ENCODE measurements around the gene MAD1L1.

The MAD1L1 gene

DNA sequence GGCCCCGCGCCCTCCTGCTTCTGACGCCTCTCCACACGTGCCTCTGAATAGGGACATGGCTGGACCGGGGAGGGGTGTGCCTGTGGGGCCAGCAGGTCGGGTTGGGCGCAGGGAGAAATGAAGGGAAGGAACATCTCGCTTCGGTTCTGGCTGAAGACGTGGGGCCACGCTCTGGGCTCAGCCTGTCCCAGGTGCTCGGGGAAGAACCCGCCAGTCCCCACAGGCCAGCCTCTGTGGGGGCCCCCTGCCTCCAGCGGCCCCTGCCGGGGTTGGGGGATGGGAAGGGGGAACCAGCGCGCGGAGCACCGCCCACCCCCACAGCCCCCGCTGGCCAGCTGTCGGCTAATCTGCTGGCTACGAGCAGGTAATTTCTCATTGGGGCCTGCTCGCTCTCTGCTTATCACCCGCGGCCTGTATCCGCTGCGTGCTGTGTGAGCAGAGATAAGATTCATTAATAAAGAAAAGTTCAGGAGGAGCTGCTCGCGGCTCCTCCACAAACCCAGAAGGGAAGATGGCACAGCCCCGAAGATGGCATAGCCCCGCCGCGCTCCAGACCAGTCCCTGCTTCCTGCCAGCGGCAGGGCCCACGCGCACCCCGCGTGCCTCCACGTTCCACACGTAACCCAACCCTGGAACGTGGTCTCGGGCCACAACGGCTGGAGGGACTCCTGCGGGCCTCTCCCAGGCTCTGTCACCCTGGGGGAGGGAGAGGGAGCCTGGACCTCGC lies 376.4 kb downstream of the MAD1L1 start:
- TF ChIP-seq, protein P1, sequence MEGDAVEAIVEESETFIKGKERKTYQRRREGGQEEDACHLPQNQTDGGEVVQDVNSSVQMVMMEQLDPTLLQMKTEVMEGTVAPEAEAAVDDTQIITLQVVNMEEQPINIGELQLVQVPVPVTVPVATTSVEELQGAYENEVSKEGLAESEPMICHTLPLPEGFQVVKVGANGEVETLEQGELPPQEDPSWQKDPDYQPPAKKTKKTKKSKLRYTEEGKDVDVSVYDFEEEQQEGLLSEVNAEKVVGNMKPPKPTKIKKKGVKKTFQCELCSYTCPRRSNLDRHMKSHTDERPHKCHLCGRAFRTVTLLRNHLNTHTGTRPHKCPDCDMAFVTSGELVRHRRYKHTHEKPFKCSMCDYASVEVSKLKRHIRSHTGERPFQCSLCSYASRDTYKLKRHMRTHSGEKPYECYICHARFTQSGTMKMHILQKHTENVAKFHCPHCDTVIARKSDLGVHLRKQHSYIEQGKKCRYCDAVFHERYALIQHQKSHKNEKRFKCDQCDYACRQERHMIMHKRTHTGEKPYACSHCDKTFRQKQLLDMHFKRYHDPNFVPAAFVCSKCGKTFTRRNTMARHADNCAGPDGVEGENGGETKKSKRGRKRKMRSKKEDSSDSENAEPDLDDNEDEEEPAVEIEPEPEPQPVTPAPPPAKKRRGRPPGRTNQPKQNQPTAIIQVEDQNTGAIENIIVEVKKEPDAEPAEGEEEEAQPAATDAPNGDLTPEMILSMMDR (conservative IDR thresholded peaks at IDR 0.05; ENCODE audit: control insufficient read depth, insufficient read depth, low read depth, low read length): no peak
- no peak overlapping the region for H3K4me3 ChIP-seq (ENCODE audit: control insufficient read depth, low read depth, low read length)
- DNase-seq (ENCODE audit: low read depth): no peak

DNA sequence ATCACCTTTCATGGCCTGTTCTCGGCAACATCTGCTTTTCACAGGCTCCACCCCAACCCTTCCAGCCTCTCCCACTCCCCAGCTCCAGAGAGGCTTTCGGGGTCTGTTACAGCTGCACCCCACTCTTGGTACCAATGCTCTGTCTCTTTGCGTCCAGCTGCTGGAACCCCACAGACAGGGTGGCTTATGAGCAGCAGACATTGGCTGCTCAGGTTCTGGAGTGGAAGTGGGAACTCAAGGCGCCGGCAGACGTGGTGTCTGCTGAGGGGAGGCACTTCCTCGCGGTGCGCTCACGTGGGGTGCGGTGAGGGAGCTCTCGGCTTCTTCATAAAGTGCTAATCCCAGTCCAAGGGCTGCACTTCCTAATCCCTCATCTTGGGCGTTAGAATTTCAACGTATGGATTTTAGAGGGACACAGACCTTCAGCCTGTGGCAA lies 377.0 kb downstream of the MAD1L1 start:
- DNase-seq (ENCODE audit: low read depth): no peak
- TF ChIP-seq, protein P1 (conservative IDR thresholded peaks at IDR 0.05; ENCODE audit: control insufficient read depth, insufficient read depth, low read depth, low read length): no peak
- H3K4me3 ChIP-seq (ENCODE audit: control insufficient read depth, low read depth, low read length): no peak overlapping the region

DNA sequence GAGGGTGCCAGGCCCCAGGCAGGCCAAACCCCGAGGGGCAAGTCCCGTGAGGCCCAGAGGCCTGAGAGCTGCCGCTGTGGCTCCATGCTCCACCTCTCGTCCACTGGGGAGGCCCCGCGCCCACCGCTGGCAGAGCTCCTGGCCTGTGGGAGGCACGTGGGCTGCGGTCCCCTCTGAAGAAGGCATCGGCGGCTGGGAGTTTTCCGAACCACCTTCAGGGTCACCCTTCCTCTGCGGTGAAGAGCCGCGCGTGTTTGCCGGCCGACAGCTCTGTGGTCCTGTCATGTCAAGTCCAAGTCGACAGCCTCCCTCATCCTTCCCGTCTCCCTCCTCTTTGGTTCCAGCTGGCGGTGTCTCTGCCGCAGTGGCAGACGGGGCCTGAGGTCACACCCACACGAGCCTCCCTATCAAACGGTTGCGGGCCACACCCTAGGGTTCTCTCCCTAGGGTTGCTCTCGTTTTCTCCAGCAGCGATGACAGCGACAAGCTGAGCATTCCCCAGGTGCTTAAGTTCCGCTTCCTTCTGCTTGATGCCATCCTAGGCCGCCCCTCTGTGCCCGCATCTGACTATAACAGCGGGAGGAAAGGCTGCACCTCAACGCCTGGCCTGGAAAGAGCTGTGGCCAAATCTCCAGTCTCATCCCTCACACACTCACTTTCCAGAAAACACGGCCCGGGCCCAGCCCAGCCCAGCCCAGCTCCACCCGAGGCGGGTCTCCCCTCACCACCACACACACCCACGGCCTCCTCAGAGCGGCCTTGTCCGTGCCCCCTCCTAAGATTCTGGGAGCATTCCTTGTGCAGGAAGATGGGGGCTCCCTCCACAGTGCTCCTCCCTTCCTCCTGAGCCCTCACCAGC lies 377.6 kb downstream of the MAD1L1 start:
- TF ChIP-seq, protein P1 (conservative IDR thresholded peaks at IDR 0.05; ENCODE audit: control insufficient read depth, insufficient read depth, low read depth, low read length): no peak
- no peak overlapping the region for H3K4me3 ChIP-seq (ENCODE audit: control insufficient read depth, low read depth, low read length)
- no peak for DNase-seq (ENCODE audit: low read depth)

DNA sequence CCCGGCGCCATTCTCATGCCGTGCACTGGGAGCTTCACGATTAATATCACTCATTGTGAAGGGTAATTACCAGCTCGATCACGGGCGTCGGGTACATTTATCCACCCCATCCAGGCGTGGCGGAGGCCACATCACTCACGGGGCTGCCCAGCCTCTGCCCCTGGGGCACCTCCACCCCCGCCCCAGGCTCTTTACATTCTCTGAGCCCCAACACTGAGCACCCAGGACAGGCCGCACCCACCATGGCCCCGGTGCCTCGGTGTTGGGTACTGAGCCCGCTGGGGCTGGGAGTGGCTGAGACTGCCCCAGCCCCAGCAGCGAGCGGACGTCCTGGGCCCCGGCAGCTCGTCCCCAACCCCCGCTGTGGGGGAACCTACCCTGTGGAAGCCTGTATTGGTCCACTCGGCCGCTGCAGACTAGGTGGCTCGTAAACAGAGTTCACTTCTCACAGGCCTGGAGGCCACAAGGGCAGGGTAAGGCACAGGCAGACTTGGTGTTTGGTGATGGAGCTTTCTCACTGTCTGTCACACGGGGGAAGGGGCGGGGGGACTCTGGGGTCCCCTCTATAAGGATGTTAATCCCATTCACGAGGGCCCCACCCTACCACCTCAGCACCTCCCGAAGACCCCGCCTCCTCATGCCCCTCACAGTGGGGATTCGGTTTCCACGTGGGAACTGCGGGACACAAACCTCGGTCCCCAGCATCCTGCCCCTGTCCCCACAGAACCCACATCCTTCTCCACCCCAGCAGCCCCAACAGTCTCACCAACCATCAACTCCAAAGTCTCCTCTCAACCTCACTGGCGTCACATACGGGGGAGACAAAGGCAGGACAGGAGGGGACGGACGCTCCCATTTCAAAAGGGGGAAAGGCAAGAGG lies 378.5 kb downstream of the MAD1L1 start:
- DNase-seq (ENCODE audit: low read depth): no peak
- H3K4me3 ChIP-seq (ENCODE audit: control insufficient read depth, low read depth, low read length): no peak overlapping the region
- TF ChIP-seq, protein P1 (conservative IDR thresholded peaks at IDR 0.05; ENCODE audit: control insufficient read depth, insufficient read depth, low read depth, low read length): no peak

DNA sequence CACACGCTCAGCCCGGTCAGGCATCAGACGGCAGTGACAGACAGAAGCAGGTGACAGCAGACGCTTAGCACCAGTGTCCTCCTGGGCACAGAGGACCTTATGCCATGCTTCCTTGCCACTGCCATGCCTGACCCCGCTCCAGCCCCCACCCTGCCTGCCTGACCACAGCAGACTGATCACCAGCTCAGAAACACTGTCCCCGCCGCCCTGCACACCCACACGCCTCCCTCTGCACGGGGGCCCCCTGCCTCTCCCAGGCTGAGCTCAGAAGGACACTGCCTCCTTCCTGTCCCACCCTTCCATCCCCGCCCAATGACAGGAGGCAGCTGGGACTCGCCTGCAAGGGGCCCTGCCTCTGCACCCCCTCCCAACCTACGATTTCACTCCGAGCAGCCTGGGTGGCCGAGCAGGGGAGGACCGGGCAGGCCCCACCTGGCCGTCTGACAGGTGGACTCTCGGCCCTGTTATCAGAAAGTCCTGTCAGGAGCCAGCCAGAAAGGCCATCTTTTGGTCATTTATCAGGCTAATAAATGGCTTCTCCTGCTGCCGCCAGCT lies 379.2 kb downstream of the MAD1L1 start:
- H3K4me3 ChIP-seq (ENCODE audit: control insufficient read depth, low read depth, low read length): no peak overlapping the region
- DNase-seq (ENCODE audit: low read depth): no peak
- TF ChIP-seq, protein P1 (conservative IDR thresholded peaks at IDR 0.05; ENCODE audit: control insufficient read depth, insufficient read depth, low read depth, low read length): no peak

All from fibroblast of mammary gland (primary cell).